ENCODE data around the gene DOK1. TPM values are rescaled to one million over a fixed set of nuclear protein-coding genes. Genes with fewer than 3 reads are reported as not detected.

DOK1 gene
- total RNA-seq, 1 experiment from 2014 or later = 22.1 TPM

- no peak for DNase-seq (ENCODE audit: extremely low read depth, low read depth)
Observed at GRCh38 chr2:74524955-74525716, 29.4 kb upstream of the DOK1 start.

DNA sequence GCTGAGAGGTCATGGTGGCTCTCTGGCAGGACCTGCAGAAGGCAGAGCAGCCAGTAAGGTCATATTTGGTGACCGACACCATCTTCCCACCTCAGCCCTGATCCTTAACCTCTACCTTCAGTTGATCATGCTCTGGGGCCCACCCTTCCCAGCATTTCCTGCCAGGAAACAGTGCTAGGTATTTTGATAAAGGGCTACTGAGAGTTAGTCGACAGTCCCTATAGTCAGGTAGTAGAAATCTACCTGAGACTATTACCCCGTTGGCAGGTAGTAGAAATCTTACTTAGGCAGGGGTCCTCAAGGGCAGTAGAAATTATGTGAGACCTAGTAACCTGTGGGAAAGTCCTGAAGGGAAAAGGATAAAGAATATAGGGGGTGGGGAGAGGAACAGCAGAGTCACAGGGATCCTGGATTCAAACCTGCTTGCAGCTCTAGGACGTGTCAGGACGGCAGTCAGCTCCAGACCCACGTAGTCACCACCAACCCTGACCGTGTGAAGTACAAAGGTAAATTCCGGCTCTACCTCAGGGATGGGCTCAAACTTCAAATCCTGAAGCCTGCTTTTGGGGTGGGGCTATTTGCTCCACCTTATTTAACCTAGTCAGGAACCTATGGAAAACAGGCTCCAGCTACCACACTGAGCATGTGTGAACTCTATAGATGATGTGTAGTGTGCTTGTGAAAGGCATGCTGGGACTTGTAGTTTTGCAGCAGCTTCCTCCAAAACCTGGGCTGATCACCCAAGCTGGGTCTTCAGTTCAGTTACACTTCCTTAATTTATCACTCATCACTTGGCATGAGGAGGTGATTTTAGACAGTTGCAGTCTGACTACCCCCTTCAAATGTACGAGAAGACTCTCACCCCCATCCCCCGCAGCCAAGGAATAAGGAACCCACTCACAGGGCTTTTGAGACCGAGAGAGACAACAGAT is 28.5 kb upstream of the DOK1 start, which contains the start of gene DQX1:
Gene DQX1, minus strand, starts transcription at position 515 of the 932 bp plus-strand sequence. Its CDS starts 502 bp downstream, at position 13.
- no peak for DNase-seq (ENCODE audit: extremely low read depth, low read depth)

GRCh38 chr2:74526649-74527230 is 27.8 kb upstream of the DOK1 start:
- DNase-seq (ENCODE audit: extremely low read depth, low read depth) = no peak

DNA sequence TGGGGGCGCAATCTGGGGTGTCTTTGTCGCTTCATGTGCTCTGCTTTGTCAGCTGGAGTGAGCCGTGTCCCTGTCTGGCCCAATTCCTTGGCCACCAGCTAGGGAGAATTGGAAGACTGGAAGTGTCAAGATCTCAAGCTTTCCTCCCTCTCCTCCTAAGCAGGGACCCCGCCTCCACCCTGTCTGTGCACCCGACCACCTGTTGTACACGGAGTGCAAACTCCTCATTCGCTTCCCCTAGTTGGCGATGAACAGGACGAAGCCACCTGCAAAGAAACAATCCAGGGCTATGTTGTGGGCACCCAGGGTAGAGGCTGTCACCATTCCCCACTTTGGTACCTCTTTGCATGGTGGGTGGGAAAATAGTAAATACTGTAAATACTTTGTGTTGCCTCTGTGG is 26.8 kb upstream of the DOK1 start:
- DNase-seq (ENCODE audit: extremely low read depth, low read depth) = no peak

DNA sequence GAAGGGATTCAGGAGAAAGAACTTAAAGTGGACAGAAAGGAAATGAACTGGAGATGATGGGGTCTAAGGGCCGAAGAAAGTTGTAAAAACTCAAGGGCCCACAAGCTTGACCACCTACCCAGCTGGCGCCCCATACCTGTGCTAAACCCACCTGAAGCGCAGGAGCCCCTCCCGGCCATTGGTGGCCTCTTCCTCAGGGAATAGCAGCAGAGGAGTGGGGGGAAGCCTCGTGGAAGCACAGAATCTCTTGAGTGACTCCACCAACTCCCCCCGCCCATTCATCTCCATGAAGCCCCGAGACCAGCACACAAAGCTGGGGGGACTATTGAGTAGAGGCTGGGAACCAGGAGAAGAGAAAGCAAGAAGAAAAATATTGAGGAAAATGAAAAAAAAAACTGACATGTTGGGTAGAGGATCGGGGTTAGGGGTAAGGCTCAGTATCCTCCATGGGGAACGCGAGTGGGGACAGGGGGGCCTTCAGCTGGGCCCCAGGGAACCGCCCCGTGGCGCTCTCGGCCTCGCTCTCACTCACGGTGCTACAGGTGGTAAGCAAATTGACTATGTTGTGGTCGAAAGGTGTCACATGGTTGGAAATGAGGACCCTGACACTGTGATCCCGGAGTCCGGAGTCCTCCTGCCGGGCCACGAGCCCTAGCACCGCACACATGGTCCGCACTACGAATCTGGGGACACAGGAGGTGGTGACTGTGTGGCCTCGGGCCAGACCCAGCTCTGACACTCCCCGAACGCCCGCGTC is 25.7 kb upstream of the DOK1 start:
- no peak for DNase-seq (ENCODE audit: extremely low read depth, low read depth)

DNA sequence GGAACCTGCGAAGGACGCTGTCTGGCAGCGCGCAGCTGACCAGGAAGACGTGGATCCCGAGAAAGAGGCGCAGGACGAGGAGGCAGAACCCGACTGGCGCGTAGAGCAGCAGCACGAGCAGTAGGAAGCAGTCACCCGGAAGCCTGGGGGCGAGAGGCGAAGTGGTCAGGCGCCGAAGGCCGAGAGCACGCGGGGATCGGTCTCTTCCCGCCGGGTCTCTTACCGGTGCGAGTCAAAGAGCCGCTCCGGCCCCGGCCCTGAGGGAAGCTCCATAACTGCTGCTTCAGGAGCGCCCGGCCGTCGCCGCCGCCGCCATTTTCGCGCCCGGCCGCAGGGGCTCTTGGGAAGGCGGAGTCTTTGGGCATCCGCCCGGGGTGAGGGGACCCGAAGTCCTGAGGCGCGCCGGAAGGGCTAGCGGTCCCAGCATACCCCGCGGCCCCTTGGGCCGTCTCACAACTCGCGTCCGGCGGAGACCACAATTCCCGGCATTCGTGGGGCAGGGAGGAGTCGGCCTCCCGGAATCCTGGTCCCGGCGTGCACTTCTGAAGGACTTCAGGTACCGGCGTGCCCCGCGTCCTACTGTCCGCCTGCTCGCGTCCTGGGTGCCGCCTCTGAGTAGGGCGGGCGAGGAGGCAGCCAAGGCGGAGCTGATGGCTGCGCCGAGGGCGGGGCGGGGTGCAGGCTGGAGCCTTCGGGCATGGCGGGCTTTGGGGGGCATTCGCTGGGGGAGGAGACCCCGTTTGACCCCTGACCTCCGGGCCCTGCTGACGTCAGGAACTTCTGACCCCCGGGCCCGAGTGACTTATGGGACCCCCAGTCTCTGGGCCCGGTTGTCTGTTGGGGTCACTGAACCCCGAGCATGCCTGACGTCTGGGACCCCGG is 24.9 kb upstream of the DOK1 start, which contains the start of the genes AUP1 and HTRA2:
Gene AUP1, minus strand, starts transcription at position 350 of the 882 bp plus-strand sequence. Its CDS starts 77 bp downstream, at position 273.
Gene HTRA2, plus strand, starts transcription at position 577 of the 882 bp plus-strand sequence. Its CDS starts 74 bp downstream, at position 651.
- peak; percentile 99 for DNase-seq (ENCODE audit: extremely low read depth, low read depth)

DNA sequence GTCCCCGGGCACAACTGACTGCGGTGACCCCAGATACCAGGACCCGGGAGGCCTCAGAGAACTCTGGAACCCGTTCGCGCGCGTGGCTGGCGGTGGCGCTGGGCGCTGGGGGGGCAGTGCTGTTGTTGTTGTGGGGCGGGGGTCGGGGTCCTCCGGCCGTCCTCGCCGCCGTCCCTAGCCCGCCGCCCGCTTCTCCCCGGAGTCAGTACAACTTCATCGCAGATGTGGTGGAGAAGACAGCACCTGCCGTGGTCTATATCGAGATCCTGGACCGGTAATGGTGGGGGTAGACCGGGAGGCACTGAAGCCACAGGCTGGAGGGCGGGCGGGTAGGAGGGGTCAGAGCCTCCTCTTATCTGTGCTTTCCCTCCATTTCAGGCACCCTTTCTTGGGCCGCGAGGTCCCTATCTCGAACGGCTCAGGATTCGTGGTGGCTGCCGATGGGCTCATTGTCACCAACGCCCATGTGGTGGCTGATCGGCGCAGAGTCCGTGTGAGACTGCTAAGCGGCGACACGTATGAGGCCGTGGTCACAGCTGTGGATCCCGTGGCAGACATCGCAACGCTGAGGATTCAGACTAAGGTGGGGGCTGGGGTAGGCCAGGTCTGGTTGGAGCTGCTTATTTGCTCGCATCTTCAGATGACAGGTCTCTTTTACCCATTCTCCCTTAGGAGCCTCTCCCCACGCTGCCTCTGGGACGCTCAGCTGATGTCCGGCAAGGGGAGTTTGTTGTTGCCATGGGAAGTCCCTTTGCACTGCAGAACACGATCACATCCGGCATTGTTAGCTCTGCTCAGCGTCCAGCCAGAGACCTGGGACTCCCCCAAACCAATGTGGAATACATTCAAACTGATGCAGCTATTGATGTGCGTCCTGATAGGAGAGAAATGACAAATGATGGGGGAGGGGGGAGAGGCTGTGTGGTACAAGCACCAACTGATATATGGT is 24.0 kb upstream of the DOK1 start:
- DNase-seq (ENCODE audit: extremely low read depth, low read depth) = no peak

GRCh38 chr2:74531666-74532065 is 22.9 kb upstream of the DOK1 start:
- DNase-seq (ENCODE audit: extremely low read depth, low read depth) = no peak

DNA sequence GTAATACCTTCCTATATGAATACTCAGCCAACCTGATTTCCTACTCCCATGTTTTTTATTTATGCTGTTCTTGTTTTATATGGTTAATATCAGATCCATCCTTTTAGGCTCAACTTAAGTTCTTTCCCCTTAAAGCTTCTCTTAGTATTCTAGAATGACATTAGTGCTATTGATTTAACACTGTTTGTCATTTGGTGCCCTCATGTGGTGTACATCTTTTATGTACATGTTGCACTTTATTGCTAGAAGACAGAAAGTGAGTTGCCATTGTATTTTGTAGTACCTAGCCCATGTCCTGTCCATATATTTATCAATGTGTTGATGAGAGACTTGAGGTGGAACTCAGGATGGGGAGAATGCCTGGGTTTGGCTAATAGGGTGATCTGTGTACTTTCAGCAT is 22.3 kb upstream of the DOK1 start:
- peak; percentile 54 for DNase-seq (ENCODE audit: extremely low read depth, low read depth)

- DNase-seq (ENCODE audit: extremely low read depth, low read depth) = no peak
Observed at GRCh38 chr2:74533464-74533863, 21.1 kb upstream of the DOK1 start.

- DNase-seq (ENCODE audit: extremely low read depth, low read depth) = no peak
Observed at GRCh38 chr2:74534411-74534810, 20.1 kb upstream of the DOK1 start.

- DNase-seq (ENCODE audit: extremely low read depth, low read depth) = no peak
Observed at GRCh38 chr2:74535440-74535965, 19.0 kb upstream of the DOK1 start.

DNA sequence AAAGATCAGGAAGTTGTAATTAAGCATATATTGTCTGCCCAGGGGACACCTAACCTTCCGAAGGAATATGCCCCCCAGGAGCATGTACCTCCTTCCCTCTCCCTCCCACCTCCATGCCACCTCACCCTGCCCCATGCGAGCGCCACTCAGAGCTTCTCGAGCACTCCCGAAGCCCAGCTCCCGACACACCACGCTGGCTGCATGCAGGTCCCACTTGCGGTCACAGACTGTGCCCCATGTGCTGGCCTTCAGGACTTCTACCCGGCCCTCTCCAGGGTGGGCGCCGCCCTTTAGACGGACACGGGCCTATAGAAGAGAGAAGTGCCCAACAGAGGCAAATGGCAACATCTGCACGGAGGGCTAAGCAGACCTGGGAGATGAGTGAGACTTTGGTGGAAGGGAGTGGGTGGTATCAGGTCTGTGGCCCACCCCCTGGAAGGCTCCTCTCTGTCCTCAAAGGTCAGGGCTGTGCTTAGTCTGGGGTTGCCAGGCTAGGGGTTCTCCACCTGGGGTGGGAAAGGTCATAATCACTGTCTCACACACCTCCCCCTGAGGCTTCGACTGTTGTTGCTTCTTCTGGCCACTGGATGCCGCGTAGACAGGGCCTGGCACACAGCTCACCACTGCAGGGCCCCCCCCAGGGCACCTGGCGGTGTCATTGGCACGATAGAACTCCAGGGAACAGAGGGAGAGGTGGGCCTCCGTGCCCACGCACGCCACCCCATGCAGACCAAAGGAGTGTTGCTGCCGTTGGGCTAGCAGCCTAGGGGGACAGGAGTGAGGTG is 18.2 kb upstream of the DOK1 start:
- DNase-seq (ENCODE audit: extremely low read depth, low read depth) = no peak

DNA sequence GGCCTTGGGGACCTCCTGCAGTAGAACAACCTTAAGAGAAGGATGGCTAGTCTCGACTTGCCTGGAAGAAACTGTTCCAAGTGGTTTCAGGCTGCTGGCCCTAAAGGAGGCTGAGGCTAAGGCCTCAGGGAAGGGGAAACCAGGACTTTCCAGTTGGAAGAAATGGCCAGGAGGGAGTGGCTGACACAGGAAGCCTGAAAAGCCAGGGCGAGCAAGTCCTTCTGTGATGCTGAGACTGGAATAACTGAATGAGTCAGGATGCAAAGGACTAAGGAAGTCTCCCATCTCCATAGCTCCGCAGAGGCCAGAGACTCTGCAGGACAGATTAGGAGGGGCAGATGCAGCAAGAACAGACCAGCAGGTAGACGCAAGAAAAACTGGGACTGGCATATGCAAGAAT is 17.4 kb upstream of the DOK1 start:
- no peak for DNase-seq (ENCODE audit: extremely low read depth, low read depth)

- no peak for DNase-seq (ENCODE audit: extremely low read depth, low read depth)
Observed at GRCh38 chr2:74538881-74539339, 15.6 kb upstream of the DOK1 start.

DNA sequence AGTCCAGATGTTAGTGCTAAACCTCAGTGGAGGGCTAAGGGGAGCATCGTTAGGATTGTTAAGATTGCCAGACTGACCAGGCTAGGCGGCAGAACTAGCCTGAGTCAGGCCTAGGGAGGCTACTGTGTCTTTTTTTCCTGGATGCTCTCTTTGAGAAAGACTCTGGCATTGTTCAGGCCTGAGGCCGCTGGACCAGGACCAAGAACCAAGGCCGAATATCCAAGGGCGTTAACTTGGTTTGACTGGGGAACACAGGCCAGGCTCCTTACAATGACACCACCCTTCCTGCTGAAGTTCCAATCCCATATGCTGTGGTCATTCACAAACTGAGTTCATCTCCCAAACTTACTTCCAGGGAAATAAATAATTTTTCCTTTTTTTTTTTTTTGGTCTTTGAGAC is 14.2 kb upstream of the DOK1 start:
- no peak for DNase-seq (ENCODE audit: extremely low read depth, low read depth)

GRCh38 chr2:74542978-74543377 is 11.5 kb upstream of the DOK1 start:
- no peak for DNase-seq (ENCODE audit: extremely low read depth, low read depth)
